ENCODE data around the gene ATP12A.

The ATP12A gene

GRCh38 chr13:24680258-24680920, at the start of gene ATP12A:
Gene ATP12A (plus strand): TSS chr13:24680408. CDS start chr13:24680744, 336 bp downstream.
- DNase-seq: peak; percentile 41

GRCh38 chr13:24630851-24631620, 49.2 kb upstream of the ATP12A start:
- DNase-seq: no peak

- no peak for DNase-seq
Measured at GRCh38 chr13:24631922-24632321, 48.3 kb upstream of the ATP12A start.

DNA sequence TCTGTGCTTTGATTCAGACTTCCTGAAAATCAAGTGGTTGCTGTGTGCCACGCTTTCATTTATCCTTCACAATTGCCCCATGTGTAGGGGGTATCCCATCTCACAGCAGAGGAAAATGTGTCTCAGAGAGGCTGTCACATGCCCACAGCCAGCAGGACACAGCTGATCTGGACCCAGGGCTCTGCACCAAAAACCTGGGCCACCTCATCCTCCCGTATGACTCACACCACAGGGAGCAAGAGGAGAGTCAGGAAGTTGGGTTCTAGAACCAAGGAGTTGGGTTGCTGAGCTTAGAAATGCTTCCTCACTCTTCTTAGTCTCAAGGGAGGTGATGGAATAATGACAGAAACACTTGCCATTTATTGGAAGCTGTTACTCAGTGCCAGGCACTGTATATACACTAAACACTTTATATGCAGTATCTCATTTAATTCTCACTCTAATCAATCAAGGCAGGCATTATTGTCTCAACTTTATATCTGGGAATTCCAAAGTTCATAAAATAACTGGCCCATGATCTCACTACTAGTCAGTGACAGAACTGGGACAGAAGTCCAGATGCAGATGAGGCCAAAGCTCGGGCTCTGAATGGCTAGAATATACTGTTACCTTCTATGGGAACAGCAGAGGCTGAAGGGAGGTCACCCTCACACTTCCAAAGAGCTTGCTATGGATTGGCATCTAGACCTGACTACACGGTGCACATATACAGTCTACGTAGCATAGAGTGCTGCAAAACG, 47.7 kb upstream of the ATP12A start:
- DNase-seq: no peak

- no peak for DNase-seq
Measured at GRCh38 chr13:24636776-24637175, 43.4 kb upstream of the ATP12A start.

- DNase-seq: no peak
Measured at GRCh38 chr13:24638096-24638495, 42.1 kb upstream of the ATP12A start.

GRCh38 chr13:24640752-24641151, 39.5 kb upstream of the ATP12A start:
- no peak for DNase-seq

GRCh38 chr13:24642219-24642618, 38.0 kb upstream of the ATP12A start:
- no peak for DNase-seq

DNA sequence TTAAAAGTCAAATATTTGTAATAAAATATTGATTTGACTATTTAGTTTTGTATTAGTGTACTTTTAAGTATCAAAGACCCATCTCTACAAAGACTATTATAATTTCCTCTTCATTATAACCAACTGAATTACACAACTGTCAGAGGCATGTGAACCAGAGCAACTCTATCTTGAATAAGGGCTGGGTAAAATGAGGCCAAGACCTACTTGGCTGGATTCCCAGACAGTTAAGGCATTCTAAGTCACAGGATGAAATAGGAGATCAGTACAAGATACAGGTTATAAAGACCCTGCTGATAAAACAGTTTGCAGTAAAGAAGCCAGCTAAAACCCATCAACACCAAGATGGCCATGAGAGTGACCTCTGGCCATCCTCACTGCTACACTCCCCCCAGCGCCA, 36.2 kb upstream of the ATP12A start:
- no peak for DNase-seq

DNA sequence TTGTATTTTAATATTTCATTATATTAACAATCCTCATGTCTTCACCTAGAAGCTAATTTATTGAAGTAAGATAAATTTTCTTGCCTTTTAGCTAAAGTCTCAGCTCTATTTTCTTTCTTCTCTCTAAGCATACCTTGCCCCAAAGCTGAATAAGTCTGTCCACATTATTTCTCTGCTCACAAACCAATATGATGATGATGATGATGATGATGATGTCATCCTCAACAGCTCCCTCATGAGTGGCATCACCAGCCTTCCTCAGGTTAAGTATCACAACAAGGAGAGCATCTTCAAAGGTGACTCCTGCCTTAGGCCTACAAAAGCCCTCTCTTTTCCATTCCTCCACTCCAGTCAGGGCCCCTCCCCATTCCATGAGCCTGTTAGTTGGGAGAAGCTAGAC, 31.9 kb upstream of the ATP12A start:
- no peak for DNase-seq

- DNase-seq: no peak
Measured at GRCh38 chr13:24648983-24649687, 31.1 kb upstream of the ATP12A start.

GRCh38 chr13:24649688-24650043, 30.5 kb upstream of the ATP12A start:
- DNase-seq: no peak

- peak; percentile 67 for DNase-seq
Measured at GRCh38 chr13:24650161-24650560, 30.0 kb upstream of the ATP12A start.

- DNase-seq: no peak
Measured at GRCh38 chr13:24651718-24652345, 28.4 kb upstream of the ATP12A start.

GRCh38 chr13:24652359-24652758, 27.8 kb upstream of the ATP12A start:
- no peak for DNase-seq

DNA sequence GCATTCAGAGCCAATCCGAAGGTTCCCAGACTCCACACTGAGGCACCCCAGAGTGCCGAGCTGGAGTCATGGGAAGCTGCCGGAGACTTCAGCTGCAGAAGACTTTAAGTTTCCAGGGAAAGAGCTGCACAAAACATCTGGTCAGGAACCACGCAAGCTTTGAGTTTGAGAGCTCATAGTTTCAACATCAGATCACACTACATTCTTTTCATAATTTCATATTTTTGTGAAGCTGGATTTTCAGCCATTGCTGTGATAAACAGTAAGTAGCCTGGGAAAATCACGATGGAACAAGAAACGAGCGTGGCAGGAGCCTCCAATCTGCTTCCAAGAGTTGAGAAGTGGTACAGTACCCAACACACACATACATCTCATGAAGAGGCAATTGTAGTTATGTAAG, 25.5 kb upstream of the ATP12A start:
- DNase-seq: no peak

- no peak for DNase-seq
Measured at GRCh38 chr13:24659239-24659638, 21.0 kb upstream of the ATP12A start.

GRCh38 chr13:24660023-24660741, 20.0 kb upstream of the ATP12A start:
- DNase-seq: no peak

DNA sequence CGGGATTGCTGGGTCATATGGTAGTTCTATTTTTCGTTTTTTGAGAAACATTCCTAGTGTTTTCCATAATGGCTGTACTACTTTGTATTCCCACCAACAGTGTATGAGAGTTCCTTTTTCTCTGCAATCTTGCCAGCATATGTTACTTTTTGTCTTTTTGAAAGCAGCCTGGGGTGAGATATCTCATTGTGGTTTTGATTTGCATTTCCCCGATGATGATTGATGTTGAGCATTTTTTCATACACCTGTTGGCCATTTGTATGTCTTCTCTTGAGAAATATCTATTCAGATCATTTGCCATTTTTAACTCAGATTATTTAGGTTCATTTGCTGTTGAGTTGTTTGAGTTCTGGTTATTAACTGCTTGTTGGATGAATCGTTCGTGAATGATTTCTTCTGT, 18.5 kb upstream of the ATP12A start:
- DNase-seq: no peak

DNA sequence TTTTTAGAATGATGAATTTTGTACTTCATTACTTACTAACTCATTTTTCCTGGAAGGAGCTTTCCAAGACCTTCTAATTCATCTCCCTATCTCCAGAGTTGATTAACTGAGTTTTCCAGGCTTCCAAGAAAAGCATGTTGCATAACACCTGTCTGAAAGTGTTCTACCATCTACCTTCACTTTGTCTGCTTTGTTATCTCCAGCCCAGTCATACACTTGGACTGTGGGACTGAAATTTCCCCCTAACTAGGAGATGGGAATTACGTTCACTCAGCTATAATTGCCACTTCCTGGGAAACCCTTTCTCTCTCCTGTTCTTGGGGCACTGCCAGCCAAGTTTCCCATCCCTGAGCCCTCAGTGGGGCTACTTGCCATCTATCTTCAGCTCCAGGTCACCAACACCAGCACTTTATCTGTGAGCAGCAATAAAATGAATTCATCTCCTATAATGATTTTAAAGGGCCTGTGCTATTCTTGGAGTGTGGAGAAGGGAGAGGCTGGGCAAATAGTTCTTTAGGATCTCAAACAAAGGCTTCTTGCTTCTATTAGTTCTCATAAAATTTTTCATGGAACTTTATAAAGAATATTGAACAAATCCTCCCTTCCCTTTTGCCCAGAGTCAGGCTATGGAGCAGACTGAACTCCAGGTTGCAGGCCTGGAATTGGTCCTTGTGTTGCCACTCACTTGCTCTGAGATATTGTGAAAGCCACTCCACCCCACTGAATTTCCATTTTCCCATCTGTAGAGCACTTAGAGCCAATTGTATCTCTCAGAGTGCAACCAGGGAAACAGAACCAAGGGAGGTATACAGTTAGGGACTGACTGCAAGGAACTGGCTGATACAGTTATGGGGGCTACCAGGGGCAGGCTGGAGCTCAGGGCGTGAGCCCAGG, 17.8 kb upstream of the ATP12A start:
- DNase-seq: no peak

DNA sequence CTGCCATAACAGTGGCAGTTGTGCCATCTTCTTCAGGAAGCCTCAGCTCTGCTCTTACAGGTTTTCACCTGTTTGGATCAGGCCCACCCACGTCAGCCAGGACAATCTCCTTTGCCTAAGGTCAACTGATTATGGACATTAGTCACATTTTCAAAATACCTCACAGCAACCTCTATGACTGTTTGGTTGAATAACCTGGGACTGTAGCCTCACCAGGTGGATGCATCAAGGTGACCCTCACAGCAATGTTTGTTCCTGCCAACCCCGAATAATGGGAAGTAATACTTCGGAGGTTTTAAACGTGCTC, 17.2 kb upstream of the ATP12A start:
- DNase-seq: no peak

Data from right hindlimb (tissue), 1 donor.